Left ventricle myocardium inferior (tissue), 1 donor: ENCODE measurements around the gene PARD3. TPM values are rescaled to one million over a fixed set of nuclear protein-coding genes. Genes with fewer than 3 reads are reported as not detected.
A peak's percentile ranks its signal among the peaks of the same experiment; 100 is the strongest.

ENCODE experiments used
- DNase-seq: peaks from one replicate; pipeline ENCODE4 v3.0.0-alpha.2; 2020
- H3K27ac ChIP-seq: fragments of 200-600 bp; replicated peaks from 2 replicates; pipeline ENCODE4 v1.8.0; 2021
- H3K27me3 ChIP-seq: fragments of 200-600 bp; 2 replicates; pipeline ENCODE4 v1.8.0; 2021; ENCODE audit warnings: low read depth
- H3K36me3 ChIP-seq: fragments of 200-600 bp; 2 replicates; pipeline ENCODE4 v1.8.0; 2021
- H3K4me1 ChIP-seq: fragments of 200-600 bp; 2 replicates; pipeline ENCODE4 v1.8.0; 2021
- H3K4me3 ChIP-seq: fragments of 200-600 bp; 2 replicates; pipeline ENCODE4 v1.8.0; 2021; ENCODE audit warnings: mild to moderate bottlenecking, moderate library complexity
- H3K9me3 ChIP-seq: fragments of 200-600 bp; replicated peaks from 2 replicates; pipeline ENCODE4 v1.8.0; 2021
- intact Hi-C: fragments of 100-400 bp; cut with micrococcal nuclease; formaldehyde crosslinking; loops from one replicate; pipeline ENCODE4 v1.11.0; 2022
- total RNA-seq: library from RNA; stranded (reverse); fragmentation: NEBNext Ultra II Directional; extraction: Animal tissue kit (Norgen Biotek cat#: 25700); gene quantifications from one replicate; pipeline ENCODE4 v1.2.1, GENCODE V29; 2021
- TF ChIP-seq, protein P1 (sequence below): fragments of 200-600 bp; IDR thresholded peaks from 2 replicates; pipeline ENCODE4 v1.8.0; 2021; ENCODE audit warnings: antibody characterized with exemption, mild to moderate bottlenecking, borderline replicate concordance
- donor health status: DM: no; HTN: yes; CAD: no; lungs with severe emphysema.

The PARD3 gene
- total RNA-seq, 1 donor from 2014 or later = 29.6 TPM

DNA sequence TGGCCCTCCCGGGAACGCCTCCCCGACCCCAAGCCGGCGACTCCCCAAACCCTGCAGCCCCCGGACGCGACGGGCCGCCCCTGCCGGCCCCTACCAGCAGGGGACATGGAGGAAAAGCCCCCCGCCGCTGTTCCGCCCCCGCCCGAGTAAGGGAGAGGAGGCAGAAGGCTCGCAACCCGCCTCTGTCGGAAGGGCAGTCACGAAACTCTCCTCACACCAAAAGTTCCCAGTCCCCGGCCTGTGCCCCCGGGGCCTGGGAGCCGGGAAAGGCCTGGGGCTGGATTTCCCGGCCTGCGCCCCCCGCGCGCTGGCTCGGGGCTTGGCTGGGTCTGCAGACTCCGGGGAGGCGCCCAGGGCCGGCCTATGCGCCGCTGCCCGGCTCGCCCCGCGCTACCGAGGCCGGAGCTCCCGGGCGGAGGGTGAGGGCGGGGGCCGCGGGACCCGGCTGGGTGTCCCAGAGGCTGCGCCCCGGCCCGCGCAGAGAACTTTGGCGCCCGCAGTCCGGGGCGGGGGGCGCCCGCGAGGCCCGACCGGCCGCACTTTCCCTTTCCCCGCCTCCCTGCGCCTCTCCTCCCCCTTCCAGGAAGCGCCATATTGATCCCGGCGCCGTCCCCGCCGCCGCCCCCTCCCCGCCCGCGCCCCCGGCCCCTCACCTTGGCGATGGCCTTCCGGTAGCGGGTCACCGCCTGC is 728 bp downstream of the PARD3 start:
- DNase-seq = peak; percentile 57
- Histone ChIP-seq H3K4me1 (peaks cover 69% of the 10 kb centered on the region), H3K4me3 (peak overlapping the region; percentile 95), H3K27me3 (no peaks in the 10 kb centered on the region), H3K9me3 (no peaks in the 10 kb centered on the region), H3K36me3 (no peaks in the 10 kb centered on the region), H3K27ac (peak overlapping the region; percentile 89)
- TF ChIP-seq, protein P1, sequence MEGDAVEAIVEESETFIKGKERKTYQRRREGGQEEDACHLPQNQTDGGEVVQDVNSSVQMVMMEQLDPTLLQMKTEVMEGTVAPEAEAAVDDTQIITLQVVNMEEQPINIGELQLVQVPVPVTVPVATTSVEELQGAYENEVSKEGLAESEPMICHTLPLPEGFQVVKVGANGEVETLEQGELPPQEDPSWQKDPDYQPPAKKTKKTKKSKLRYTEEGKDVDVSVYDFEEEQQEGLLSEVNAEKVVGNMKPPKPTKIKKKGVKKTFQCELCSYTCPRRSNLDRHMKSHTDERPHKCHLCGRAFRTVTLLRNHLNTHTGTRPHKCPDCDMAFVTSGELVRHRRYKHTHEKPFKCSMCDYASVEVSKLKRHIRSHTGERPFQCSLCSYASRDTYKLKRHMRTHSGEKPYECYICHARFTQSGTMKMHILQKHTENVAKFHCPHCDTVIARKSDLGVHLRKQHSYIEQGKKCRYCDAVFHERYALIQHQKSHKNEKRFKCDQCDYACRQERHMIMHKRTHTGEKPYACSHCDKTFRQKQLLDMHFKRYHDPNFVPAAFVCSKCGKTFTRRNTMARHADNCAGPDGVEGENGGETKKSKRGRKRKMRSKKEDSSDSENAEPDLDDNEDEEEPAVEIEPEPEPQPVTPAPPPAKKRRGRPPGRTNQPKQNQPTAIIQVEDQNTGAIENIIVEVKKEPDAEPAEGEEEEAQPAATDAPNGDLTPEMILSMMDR = peak; percentile 3
- intact Hi-C loops = loop anchor here (10.0 kb wide), 1 partner anchor 90 kb away; no protein-coding TSS in a partner anchor

DNA sequence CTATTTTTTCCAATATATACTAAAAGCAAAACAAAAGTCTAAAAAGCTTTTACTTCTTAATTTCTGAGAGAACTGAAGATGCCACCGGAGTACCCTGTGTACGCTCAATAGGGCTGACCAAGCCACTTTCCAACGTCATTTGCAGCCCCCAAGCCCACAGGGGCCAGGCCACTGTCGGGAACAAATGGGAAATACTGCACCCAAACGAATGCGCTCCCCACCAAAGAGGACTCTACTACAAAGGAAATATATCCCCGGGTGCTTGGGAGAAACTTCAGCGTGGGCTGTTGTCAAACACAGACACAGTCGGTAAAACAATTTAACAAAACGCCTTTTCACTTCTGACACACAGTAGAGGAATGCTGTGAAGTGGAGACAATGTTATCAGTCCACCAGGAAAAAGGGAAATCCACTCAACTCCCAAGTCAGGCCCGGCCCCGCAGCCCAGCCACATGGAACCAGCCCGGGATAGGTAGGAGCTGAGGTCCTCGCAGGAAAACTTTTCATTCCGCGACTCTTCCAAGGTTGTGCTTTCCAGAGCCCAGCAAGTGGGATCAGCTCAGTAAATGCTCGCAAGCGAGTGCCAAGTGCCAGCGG is 1.4 kb downstream of the PARD3 start:
- DNase-seq = no peak
- Histone ChIP-seq H3K9me3 (no peaks in the 10 kb centered on the region), H3K4me1 (peaks cover 76% of the 10 kb centered on the region), H3K36me3 (no peaks in the 10 kb centered on the region), H3K27ac (peak overlapping the region; percentile 89), H3K27me3 (no peaks in the 10 kb centered on the region), H3K4me3 (peak overlapping the region; percentile 95)
- TF ChIP-seq, protein P1 = peak; percentile 4
- intact Hi-C loops = loop anchor here (10.0 kb wide), 1 partner anchor 89 kb away; no protein-coding TSS in a partner anchor

DNA sequence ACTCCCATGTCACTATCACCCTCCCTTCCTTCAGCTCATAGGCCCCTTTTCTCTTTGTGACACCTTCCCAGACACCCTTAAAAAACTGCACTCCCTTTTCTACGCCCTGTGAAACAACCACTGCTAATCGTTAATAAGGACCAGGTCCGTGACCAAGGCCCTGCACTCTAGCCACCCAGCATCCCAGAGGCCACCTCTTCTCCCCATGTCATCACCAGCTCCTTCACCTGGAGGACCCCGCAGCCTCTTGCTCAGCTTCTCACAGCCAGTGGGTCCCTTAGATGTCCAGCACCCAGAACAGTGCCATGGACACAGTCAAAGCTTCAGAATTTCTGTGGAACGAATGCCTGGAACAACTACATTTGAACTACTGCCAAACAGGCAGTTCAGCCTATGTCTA is 2.3 kb downstream of the PARD3 start:
- no peaks in the 10 kb centered on the region for H3K36me3 ChIP-seq
- no peak for DNase-seq
- peaks cover 78% of the 10 kb centered on the region for H3K4me1 ChIP-seq
- no peaks in the 10 kb centered on the region for H3K27me3 ChIP-seq
- intact Hi-C loops = loop anchor here (10.0 kb wide), 1 partner anchor 88 kb away; no protein-coding TSS in a partner anchor
- no peaks in the 10 kb centered on the region for H3K9me3 ChIP-seq
- peak overlapping the region; percentile 95 for H3K4me3 ChIP-seq
- H3K27ac ChIP-seq = peak overlapping the region; percentile 13
- TF ChIP-seq, protein P1 = no peak

DNA sequence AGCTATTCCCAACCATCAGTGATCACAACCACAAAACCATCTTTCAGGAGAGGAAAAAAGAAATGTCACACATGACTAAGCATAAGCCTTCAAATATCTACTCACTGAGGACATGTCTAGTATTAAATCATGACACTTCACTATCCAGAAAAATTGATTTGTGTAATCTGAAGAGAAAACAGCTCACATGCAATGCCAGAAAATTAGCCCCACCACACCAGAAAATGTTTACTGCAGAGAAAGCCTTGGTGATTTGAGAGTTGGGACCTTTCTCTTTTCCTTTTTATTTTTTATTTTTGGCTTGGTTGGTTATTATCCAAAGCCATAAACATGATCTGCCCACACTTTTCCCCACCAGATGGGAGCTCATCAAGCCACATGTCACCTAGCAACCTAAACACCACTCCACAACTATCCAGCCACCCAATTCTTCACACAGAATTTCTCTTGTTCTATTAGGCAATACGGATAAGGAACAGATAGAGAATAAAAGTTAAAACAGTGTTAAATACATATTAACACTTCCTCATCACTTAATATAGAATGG is 3.1 kb downstream of the PARD3 start:
- H3K4me3 ChIP-seq = peak overlapping the region; percentile 95
- intact Hi-C loops = loop anchor here (10.0 kb wide), 1 partner anchor 87 kb away; no protein-coding TSS in a partner anchor
- H3K9me3 ChIP-seq = no peaks in the 10 kb centered on the region
- H3K27me3 ChIP-seq = no peaks in the 10 kb centered on the region
- H3K36me3 ChIP-seq = no peaks in the 10 kb centered on the region
- DNase-seq = no peak
- peak overlapping the region; percentile 13 for H3K27ac ChIP-seq
- peaks cover 76% of the 10 kb centered on the region for H3K4me1 ChIP-seq
- TF ChIP-seq, protein P1 = no peak

DNA sequence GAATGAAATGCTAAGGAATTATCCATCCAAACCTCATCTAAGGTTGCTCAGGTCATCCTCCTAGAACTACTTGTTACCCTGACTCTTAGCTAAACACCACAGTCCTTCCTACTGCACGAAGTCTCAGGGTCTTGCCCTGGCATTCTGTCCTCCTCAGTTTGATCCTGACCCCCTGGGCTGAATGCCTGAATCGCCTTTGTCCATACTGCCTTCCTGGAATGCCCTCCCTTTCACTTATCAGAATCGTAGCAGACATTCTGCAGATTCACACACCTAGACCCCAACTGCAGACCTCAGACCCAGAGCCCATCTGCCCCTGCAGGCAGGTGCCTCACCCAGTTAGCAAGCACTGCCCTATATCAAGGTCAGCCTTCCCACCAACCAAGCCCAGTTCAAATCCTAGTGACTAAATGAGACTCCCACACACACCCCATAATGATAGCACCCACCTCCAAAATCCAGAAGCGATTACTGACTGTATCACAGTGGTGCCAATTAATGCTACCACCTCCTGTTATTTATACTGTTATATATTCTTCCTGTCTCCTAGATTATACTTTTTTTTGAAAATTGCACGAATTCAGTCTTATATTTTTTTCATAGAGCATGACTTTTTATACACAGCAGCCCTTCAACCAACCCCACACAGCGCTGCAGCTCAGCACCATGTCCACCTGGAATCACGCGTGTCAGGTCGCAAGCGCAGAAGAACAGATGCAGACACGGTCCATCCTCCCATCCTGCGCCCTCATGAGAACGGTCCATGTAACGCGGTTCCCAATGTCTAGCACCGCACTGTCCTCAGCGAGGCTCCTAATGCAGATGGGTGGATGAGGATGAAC is 3.7 kb downstream of the PARD3 start:
- Histone ChIP-seq H3K27ac (peak overlapping the region; percentile 8), H3K4me3 (no peak overlapping the region), H3K36me3 (no peaks in the 10 kb centered on the region), H3K27me3 (no peaks in the 10 kb centered on the region), H3K4me1 (peaks cover 69% of the 10 kb centered on the region), H3K9me3 (no peaks in the 10 kb centered on the region)
- TF ChIP-seq, protein P1 = no peak
- DNase-seq = no peak
- intact Hi-C loops = loop anchor here (10.0 kb wide), 1 partner anchor 87 kb away; no protein-coding TSS in a partner anchor
